Upper lobe of left lung (tissue), 4 donors: Measurements from ENCODE around the gene DEK.

Source experiments
- CTCF ChIP-seq, 6 experiments: fragments of 450-650 bp in 4 of 6; fragments of 200-600 bp in 2 of 6; sonication (generic) in 2 of 6; IDR thresholded peaks; one replicate each; pipeline ENCODE4 v1.5.1; 2016 to 2019; ENCODE audit warnings: antibody characterized with exemption in 6 of 6
- POLR2A ChIP-seq, 4 donors: fragments of 450-650 bp; IDR thresholded peaks; one replicate each; pipeline ENCODE4 v1.5.1; 2016 to 2017; ENCODE audit warnings: antibody characterized with exemption in 4 of 4, mild to moderate bottlenecking in 2 of 4
- POLR2AphosphoS5 ChIP-seq, 2 donors: sonication (generic); formaldehyde crosslinking; IDR thresholded peaks; one replicate each; pipeline ENCODE4 v1.5.1; 2017; ENCODE audit warnings: antibody characterized with exemption in 2 of 2

- TF ChIP-seq CTCF (IDR thresholded peaks at IDR 0.05) (no peak), POLR2A (IDR thresholded peaks at IDR 0.05) (no peak), POLR2AphosphoS5 (IDR thresholded peaks at IDR 0.05) (no peak)
These were observed 86.9 kb downstream of the DEK start for GRCh38 chr6:18177286-18177965.
